Heart left ventricle (tissue), 16 donors: ENCODE measurements around the gene IGF2. TPM values are rescaled to one million over a fixed set of nuclear protein-coding genes. Genes with fewer than 3 reads are reported as not detected.
A peak's percentile ranks its signal among the peaks of the same experiment; 100 is the strongest.

ENCODE experiments used
- ATAC-seq, 4 donors: fragments of 200-7000 bp; cut with Tn5 transposase; one replicate each; pipeline ENCODE4 v1.9.1; 2020 to 2022; ENCODE audit warnings: moderate library complexity in 4 of 4, mild to moderate bottlenecking in 3 of 4, moderate number of reproducible peaks in 1 of 4
- DNase-seq, 5 donors: peaks; one replicate each; pipeline ENCODE4 v3.0.0-alpha.2; 2020
- H3K27ac ChIP-seq, 12 donors: fragments of 200-600 bp; sonication (generic) in 4 of 12; one replicate each; pipeline versions ENCODE4 v1.5.0 to v1.8.0; 2016 to 2022; ENCODE audit warnings: mild to moderate bottlenecking in 2 of 12
- H3K27me3 ChIP-seq, 9 donors: fragments of 200-600 bp; sonication (generic) in 2 of 9; one replicate each; pipeline versions ENCODE4 v1.5.1 to v1.8.0; 2016 to 2022; ENCODE audit warnings: mild to moderate bottlenecking in 3 of 9
- H3K36me3 ChIP-seq, 9 donors: fragments of 200-600 bp; sonication (generic) in 2 of 9; one replicate each; pipeline versions ENCODE4 v1.5.0 to v1.8.0; 2018 to 2022; ENCODE audit warnings: mild to moderate bottlenecking in 2 of 9
- H3K4me1 ChIP-seq, 12 donors: fragments of 200-600 bp; sonication (generic) in 4 of 12; one replicate each; pipeline versions ENCODE4 v1.5.0 to v1.8.0; 2016 to 2022; ENCODE audit warnings: mild to moderate bottlenecking in 3 of 12
- H3K4me3 ChIP-seq, 12 donors: fragments of 200-600 bp; sonication (generic) in 4 of 12; one replicate each; pipeline versions ENCODE4 v1.5.0 to v1.8.0; 2017 to 2022; ENCODE audit warnings: mild to moderate bottlenecking in 9 of 12, moderate library complexity in 4 of 12
- H3K9me3 ChIP-seq, 12 donors: fragments of 200-600 bp; sonication (generic) in 4 of 12; one replicate each; pipeline versions ENCODE4 v1.5.0 to v1.8.0; 2016 to 2022; ENCODE audit warnings: mild to moderate bottlenecking in 1 of 12
- POLR2A ChIP-seq, 2 donors: fragments of 450-650 bp; IDR thresholded peaks; one replicate each; pipeline ENCODE4 v1.6.1; 2017; ENCODE audit warnings: antibody characterized with exemption in 2 of 2, mild to moderate bottlenecking in 2 of 2, moderate library complexity in 2 of 2
- WGBS, 4 donors: extraction: QIAGEN DNeasy Blood & Tissue Kit in 2 of 4; methylation state at CpG; one replicate each; pipeline versions ENCODE4 v1.1.5 to v1.1.7; 2013 to 2018; 5-methylcytosine and 5-hydroxymethylcytosine counted together
- intact Hi-C, 10 donors: fragments of 100-400 bp; cut with DNase I; formaldehyde crosslinking; loops; one replicate each; pipeline versions ENCODE4 v1.11.1 to v1.14.2; 2022
- polyA plus RNA-seq, 2 donors: library from polyadenylated mRNA; stranded (reverse); fragments of 200-250 nt; gene quantifications; one replicate each; pipeline ENCODE4 v1.2.3, GENCODE V29; 2013
- total RNA-seq, 9 donors: library from RNA; depleted of rRNA in 2 of 9; stranded (reverse); fragments of >200 nt in 2 of 9; fragmentation: NEBNext Ultra II Directional in 3 of 9; extraction: Animal tissue kit (Norgen Biotek cat#: 25700) in 3 of 9; gene quantifications; one replicate each; pipeline versions ENCODE4 v1.1.0 to v1.2.4, GENCODE V29; 2016 to 2023
- TF ChIP-seq, protein P1 (sequence below), 12 donors: fragments of 200-600 bp; sonication (generic) in 4 of 12; IDR thresholded peaks; one replicate each; pipeline versions ENCODE4 v1.5.0 to v1.8.0; 2018 to 2022; ENCODE audit warnings: antibody characterized with exemption in 12 of 12, mild to moderate bottlenecking in 5 of 12
- donor health status: ischemic (EF 13 %, LVEDD 7.1; RV severe dilation, severe dysfunction).
- donor health status: healthy with polysubstance abuse.
- donor health status: DM: no; HTN: yes; CAD: no.
- donor health status: DM: no; HTN: no; CAD: no.
- donor health status: ischemic (EF 25% LVEDD 6.9; RV normal size, moderate dysfunction).
- donor health status: ischemic (EF 25% LVEDD 5.7; RV mildly dilated, moderate dysfunction).
- donor health status: healthy.
- donor health status: DM: yes; HTN: yes; CAD: no.
- donor health status: ischemic (EF 35%, LVEDD 5.7; RV mildly dilated, moderate dysfunction).
- donor health status: nonischemic (EF 11% LVEDD 7.7; RV severe dilation, severe dysfunction).
- donor health status: DM: yes; HTN: yes; CAD: no.
- donor health status: PGD.
- donor health status: ischemic (EF 29% LVEDD 5.4; RV normal size, mild dysfunction).
- donor health status: nonischemic (EF 23%, LVEDD 6.1; RV moderate dilation, normal function).

The IGF2 gene
- total and polyA plus RNA-seq, 11 donors, result 48.9 to 175 (median 99.3) TPM

DNA sequence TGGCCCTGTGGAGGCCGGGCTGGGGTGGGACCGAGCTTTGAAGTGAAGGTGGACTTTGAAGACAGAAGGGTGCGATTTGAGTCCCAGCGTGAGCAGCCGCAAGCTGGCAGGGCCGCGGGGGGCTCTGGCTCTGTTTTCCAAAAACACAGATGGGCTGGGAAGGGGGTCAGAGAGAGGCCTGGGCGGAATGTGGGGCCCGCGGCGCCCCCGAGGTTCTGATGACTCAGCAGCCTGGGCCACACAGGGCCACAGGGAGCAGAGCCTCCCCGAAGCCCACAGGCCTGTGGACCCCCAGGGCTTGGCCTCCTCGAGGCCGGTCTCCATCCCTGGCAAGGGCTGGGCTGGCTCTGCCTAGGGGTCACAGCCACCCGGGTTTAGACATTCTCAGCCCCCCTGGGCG, 15.7 kb upstream of the IGF2 start:
- intact Hi-C loops, result loop anchor here in 9 of 10 donors (5.0 to 10.0 kb wide), 5 partner anchors 273 to 503 kb away; partner anchors contain the start of gene SYT8 (in 1 of the 9)
- 86 to 95% (median 90%) methylated on average over 10 to 17 of the region's 17 CpGs for WGBS, 4 donors

DNA sequence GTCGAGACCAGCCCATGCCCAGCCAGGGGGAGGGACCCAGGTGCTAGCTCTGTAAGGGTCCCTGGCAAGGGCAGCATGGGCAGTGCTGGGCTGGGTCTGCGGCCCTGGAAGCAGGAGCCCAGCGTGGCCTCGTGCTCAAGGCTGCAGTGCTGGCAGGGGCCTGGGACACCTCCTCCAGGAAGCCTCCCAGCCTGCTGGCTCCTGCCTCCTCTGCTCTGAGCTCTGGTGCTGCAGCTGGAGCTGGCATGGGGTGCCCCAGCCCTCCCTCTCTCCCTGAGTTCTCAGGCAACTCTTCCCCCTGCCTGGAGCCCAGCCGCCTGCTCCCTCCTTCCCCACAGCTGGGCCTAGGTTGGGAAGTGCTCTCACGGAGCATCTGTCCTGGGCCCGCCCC, 15.0 kb upstream of the IGF2 start:
- Histone ChIP-seq H3K4me1 (peaks cover 0 to 11% (median 5%) of the 10 kb centered on the region in 12 donors), H3K27ac (no peak overlapping the region), H3K4me3 (no peak overlapping the region), H3K9me3 (no peaks in the 10 kb centered on the region), H3K27me3 (peaks cover 3 to 22% (median 17%) of the 10 kb centered on the region in 9 donors), H3K36me3 (no peaks in the 10 kb centered on the region)
- ATAC-seq (no peak), DNase-seq (no peak)
- intact Hi-C loops, result loop anchor here in 8 of 10 donors (5.0 to 10.0 kb wide), 5 partner anchors 272 to 502 kb away; partner anchors contain the start of gene SYT8 (in 1 of the 8)
- TF ChIP-seq POLR2A (IDR thresholded peaks at IDR 0.05), result no peak
- TF ChIP-seq, protein P1, sequence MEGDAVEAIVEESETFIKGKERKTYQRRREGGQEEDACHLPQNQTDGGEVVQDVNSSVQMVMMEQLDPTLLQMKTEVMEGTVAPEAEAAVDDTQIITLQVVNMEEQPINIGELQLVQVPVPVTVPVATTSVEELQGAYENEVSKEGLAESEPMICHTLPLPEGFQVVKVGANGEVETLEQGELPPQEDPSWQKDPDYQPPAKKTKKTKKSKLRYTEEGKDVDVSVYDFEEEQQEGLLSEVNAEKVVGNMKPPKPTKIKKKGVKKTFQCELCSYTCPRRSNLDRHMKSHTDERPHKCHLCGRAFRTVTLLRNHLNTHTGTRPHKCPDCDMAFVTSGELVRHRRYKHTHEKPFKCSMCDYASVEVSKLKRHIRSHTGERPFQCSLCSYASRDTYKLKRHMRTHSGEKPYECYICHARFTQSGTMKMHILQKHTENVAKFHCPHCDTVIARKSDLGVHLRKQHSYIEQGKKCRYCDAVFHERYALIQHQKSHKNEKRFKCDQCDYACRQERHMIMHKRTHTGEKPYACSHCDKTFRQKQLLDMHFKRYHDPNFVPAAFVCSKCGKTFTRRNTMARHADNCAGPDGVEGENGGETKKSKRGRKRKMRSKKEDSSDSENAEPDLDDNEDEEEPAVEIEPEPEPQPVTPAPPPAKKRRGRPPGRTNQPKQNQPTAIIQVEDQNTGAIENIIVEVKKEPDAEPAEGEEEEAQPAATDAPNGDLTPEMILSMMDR (IDR thresholded peaks at IDR 0.05), result no peak
- 85 to 100% (median 89%) methylated on average over 4 to 7 of the region's 7 CpGs; no CpG with 5 or more reads in 1 of the 4 donors for WGBS, 4 donors

More for the DNA sequence above, 15.7 kb upstream of the IGF2 start:
- Histone ChIP-seq H3K36me3 (no peaks in the 10 kb centered on the region), H3K4me1 (peaks cover 0 to 17% (median 5%) of the 10 kb centered on the region in 12 donors), H3K27ac (no peak overlapping the region), H3K9me3 (no peaks in the 10 kb centered on the region), H3K27me3 (peaks cover 0 to 19% (median 12%) of the 10 kb centered on the region in 9 donors), H3K4me3 (no peak overlapping the region)
- no peak for DNase-seq
- no peak for TF ChIP-seq POLR2A (IDR thresholded peaks at IDR 0.05)
- TF ChIP-seq, protein P1 (IDR thresholded peaks at IDR 0.05), result no peak
- ATAC-seq, result no peak

DNA sequence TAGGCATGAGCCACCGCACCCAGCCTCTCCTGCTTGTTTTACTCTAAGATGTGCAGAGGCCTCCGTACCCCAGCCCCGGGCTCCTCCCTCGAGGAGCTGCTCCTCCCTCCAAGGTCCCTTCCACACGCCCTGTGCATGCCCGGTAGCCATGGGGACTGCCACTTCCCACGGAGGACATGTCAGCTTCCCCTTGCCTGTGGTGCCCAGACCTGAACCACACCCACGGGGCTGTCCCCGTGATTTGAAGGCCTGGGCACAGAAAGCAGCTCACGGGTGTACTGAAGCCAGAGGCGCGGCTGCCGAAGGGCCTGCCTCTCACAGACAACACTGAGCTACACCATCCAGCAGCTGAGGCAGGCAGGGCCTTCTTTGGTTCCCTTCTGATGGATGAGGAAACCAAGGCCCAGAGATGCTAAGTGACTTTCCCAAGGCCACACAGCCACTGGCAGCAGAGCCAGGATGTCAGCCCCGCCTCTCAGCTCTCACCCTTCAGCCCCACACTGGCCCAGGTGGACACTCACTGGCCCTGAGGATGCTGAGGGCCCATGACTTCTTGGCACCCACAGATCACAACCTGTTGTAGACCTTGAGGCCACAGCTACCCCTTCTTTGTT, 14.5 kb upstream of the IGF2 start:
- Histone ChIP-seq H3K4me3 (no peak overlapping the region), H3K27me3 (peaks cover 3 to 26% (median 20%) of the 10 kb centered on the region in 9 donors), H3K9me3 (no peaks in the 10 kb centered on the region), H3K36me3 (no peaks in the 10 kb centered on the region), H3K27ac (no peak overlapping the region), H3K4me1 (peaks cover 0 to 10% (median 5%) of the 10 kb centered on the region in 12 donors)
- intact Hi-C loops, result loop anchor here in 9 of 10 donors (2.0 to 10.0 kb wide), 8 partner anchors 271 to 501 kb away; partner anchors contain the start of genes TNNI2 (in 2 of the 9) and SYT8 (in 1 of the 9)
- no peak for DNase-seq
- no peak for ATAC-seq
- TF ChIP-seq POLR2A (IDR thresholded peaks at IDR 0.05), result no peak
- TF ChIP-seq, protein P1 (IDR thresholded peaks at IDR 0.05), result no peak
- 73 to 90% (median 79%) methylated on average over 3 to 14 of the region's 14 CpGs for WGBS, 4 donors

DNA sequence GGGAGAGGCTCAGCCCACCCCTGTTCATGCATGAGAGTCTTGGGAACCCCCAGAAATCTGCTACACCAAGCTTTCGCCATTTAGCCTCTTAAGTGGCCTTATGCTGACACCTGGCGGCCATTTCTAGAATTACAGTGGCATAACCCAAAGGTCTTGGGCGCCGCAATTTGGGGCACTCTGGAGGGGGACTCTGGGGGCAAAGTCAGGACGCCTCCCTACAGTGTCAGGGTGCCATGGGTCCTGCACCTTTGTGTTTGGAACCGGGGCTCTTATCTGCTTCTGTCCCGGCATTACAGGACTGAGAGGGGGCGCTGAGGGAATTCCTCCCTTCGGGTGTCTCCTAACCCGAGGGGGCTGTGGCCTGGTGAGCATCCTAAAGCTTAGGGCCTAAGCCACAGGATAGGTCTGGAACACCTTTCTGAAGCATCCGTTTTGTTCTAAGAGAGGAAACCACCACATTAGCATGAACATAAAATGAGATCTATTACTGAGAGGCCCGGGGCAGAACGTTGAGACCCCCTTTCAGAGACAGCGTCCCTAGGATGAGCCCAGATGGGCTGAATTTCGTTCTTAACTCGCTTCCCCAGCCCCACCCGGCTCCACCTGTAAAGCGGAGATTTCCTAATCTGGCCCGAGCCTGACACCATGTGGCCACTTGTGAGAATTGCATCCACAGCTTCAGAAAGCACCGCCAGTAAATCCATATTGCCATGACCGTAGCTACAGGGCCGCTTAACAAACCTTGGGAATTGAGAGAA, 12.5 kb upstream of the IGF2 start:
- Histone ChIP-seq H3K9me3 (no peaks in the 10 kb centered on the region), H3K27me3 (peaks cover 7 to 44% (median 24%) of the 10 kb centered on the region in 9 donors), H3K27ac (no peak overlapping the region), H3K4me1 (peaks cover 0 to 10% (median 5%) of the 10 kb centered on the region in 12 donors), H3K4me3 (no peak overlapping the region), H3K36me3 (no peaks in the 10 kb centered on the region)
- TF ChIP-seq, protein P1 (IDR thresholded peaks at IDR 0.05), result peak; percentile 61 to 83 (median 73)
- no peak for TF ChIP-seq POLR2A (IDR thresholded peaks at IDR 0.05)
- WGBS, 4 donors, result 1 to 4% (median 3%) methylated on average over 16 to 22 of the region's 22 CpGs
- intact Hi-C loops, result loop anchor here (1.0 to 10.0 kb wide), 12 partner anchors 269 to 499 kb away; partner anchors contain the start of genes TNNI2 (in 4 of the 10) and SYT8 (in 1 of the 10)
- ATAC-seq (peak; percentile 30 to 64 (median 44)), DNase-seq (peak in 4 of 5 donors; percentile 67 to 78 (median 72))
